Muscle layer of colon (tissue), 2 donors: ENCODE data around the gene CCDC30.

Experiments used
- H3K27ac ChIP-seq: one replicate; pipeline ENCODE4 v1.7.0; 2013; ENCODE audit warnings: low read depth, mild to moderate bottlenecking, low read length, moderate library complexity
- H3K27me3 ChIP-seq, 2 donors: one replicate each; pipeline ENCODE4 v1.7.0; 2013; ENCODE audit warnings: low read length in 2 of 2, mild to moderate bottlenecking in 2 of 2; ENCODE audit not compliant: insufficient read depth in 2 of 2, control insufficient read depth in 1 of 2
- H3K36me3 ChIP-seq: one replicate; pipeline ENCODE4 v1.7.0; 2013; ENCODE audit warnings: mild to moderate bottlenecking, low read length; ENCODE audit not compliant: insufficient read depth
- H3K4me1 ChIP-seq: one replicate; pipeline ENCODE4 v1.7.0; 2013; ENCODE audit warnings: mild to moderate bottlenecking, low read length; ENCODE audit not compliant: insufficient read depth
- H3K4me3 ChIP-seq, 2 donors: one replicate each; pipeline ENCODE4 v1.7.0; 2013; ENCODE audit warnings: low read length in 2 of 2, low read depth in 1 of 2, mild to moderate bottlenecking in 1 of 2, moderate library complexity in 1 of 2
- H3K9ac ChIP-seq: one replicate; pipeline ENCODE4 v1.7.0; 2013; ENCODE audit warnings: low read length
- H3K9me3 ChIP-seq: one replicate; pipeline ENCODE4 v1.7.0; 2013; ENCODE audit warnings: mild to moderate bottlenecking, low read length
- donor health status: abdominal sarcoma.
- donor health status: Adenocarcinoma of cecum.

The CCDC30 gene

GRCh38 chr1:42658877-42659337 is 195.8 kb downstream of the CCDC30 start:
- Histone ChIP-seq H3K36me3 (peaks cover 7% of the 10 kb centered on the region), H3K27me3 (no peaks in the 10 kb centered on the region), H3K4me3 (peak overlapping the region; percentile 69 to 89), H3K4me1 (peaks cover 9% of the 10 kb centered on the region), H3K9me3 (no peaks in the 10 kb centered on the region), H3K27ac (no peak overlapping the region), H3K9ac (peak overlapping the region; percentile 44)

GRCh38 chr1:42660907-42661500 is 197.9 kb downstream of the CCDC30 start:
- no peak overlapping the region for H3K9ac ChIP-seq
- no peaks in the 10 kb centered on the region for H3K9me3 ChIP-seq
- H3K27ac ChIP-seq: no peak overlapping the region
- H3K4me1 ChIP-seq: peaks cover 9% of the 10 kb centered on the region
- no peaks in the 10 kb centered on the region for H3K27me3 ChIP-seq
- no peak overlapping the region for H3K4me3 ChIP-seq
- peaks cover 14% of the 10 kb centered on the region for H3K36me3 ChIP-seq

DNA sequence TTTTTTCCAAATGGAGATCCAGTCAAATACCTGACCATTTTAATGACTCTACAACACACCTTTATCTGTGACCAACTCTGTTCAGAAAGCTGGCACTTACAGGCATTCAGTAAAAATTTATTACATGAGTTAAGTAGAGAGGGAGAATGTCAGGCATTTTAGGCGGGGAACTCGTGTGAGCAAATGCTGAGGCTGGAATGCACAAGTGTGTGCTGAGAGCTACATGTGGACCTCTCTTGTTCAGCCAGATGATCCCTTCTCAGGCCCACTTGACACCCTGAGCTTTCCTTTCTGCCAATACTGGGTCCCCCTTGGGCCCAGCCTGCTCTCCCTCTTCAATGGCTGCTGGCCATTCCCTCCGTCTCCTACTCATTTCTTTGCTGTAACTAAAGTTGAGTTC is 206.8 kb downstream of the CCDC30 start:
- H3K36me3 ChIP-seq: peaks cover 46% of the 10 kb centered on the region
- H3K27ac ChIP-seq: no peak overlapping the region

GRCh38 chr1:42670425-42670824 is 207.3 kb downstream of the CCDC30 start:
- H3K36me3 ChIP-seq: peaks cover 46% of the 10 kb centered on the region
- H3K27ac ChIP-seq: no peak overlapping the region

More for the DNA sequence above, 206.8 kb downstream of the CCDC30 start:
- no peaks in the 10 kb centered on the region for H3K4me1 ChIP-seq
- H3K4me3 ChIP-seq: no peak overlapping the region
- H3K27me3 ChIP-seq: no peaks in the 10 kb centered on the region
- no peaks in the 10 kb centered on the region for H3K9me3 ChIP-seq
- no peak overlapping the region for H3K9ac ChIP-seq

GRCh38 chr1:42674214-42674613 is 211.1 kb downstream of the CCDC30 start:
- Histone ChIP-seq H3K9me3 (no peaks in the 10 kb centered on the region), H3K27ac (no peak overlapping the region), H3K27me3 (no peaks in the 10 kb centered on the region), H3K4me3 (no peak overlapping the region), H3K36me3 (peaks cover 20% of the 10 kb centered on the region), H3K9ac (no peak overlapping the region), H3K4me1 (no peaks in the 10 kb centered on the region)

More at GRCh38 chr1:42670425-42670824, 207.3 kb downstream of the CCDC30 start:
- Histone ChIP-seq H3K9me3 (no peaks in the 10 kb centered on the region), H3K9ac (no peak overlapping the region), H3K4me3 (no peak overlapping the region), H3K4me1 (no peaks in the 10 kb centered on the region), H3K27me3 (no peaks in the 10 kb centered on the region)

DNA sequence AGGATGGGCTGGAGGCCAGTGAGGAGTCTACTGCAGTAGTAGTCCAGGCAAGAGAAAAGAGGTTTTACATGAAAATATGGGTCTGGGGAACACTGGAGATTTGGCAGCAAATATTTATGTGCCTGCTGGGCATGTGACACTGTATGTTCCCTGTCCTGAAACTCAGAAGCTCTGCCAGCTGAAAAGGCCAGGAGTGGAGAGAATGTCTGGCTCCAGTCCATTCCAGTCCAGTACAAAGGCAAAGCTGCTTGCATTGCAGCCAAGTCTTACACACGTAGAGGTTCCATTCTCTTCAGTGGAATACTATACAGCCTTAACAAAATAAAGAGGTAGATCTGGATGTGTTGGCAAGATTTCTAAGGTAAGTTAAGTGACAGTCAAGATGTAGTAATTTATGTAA is 211.6 kb downstream of the CCDC30 start:
- peaks cover 20% of the 10 kb centered on the region for H3K36me3 ChIP-seq
- H3K27me3 ChIP-seq: no peaks in the 10 kb centered on the region
- H3K4me3 ChIP-seq: no peak overlapping the region
- no peaks in the 10 kb centered on the region for H3K9me3 ChIP-seq
- no peak overlapping the region for H3K27ac ChIP-seq
- no peak overlapping the region for H3K9ac ChIP-seq
- H3K4me1 ChIP-seq: no peaks in the 10 kb centered on the region

- H3K9me3 ChIP-seq: no peaks in the 10 kb centered on the region
- peaks cover 13% of the 10 kb centered on the region for H3K36me3 ChIP-seq
- no peaks in the 10 kb centered on the region for H3K27me3 ChIP-seq
- H3K4me3 ChIP-seq: no peak overlapping the region
- no peak overlapping the region for H3K27ac ChIP-seq
- H3K9ac ChIP-seq: no peak overlapping the region
- H3K4me1 ChIP-seq: peaks cover 5% of the 10 kb centered on the region
These were observed 212.4 kb downstream of the CCDC30 start for GRCh38 chr1:42675467-42675866.

DNA sequence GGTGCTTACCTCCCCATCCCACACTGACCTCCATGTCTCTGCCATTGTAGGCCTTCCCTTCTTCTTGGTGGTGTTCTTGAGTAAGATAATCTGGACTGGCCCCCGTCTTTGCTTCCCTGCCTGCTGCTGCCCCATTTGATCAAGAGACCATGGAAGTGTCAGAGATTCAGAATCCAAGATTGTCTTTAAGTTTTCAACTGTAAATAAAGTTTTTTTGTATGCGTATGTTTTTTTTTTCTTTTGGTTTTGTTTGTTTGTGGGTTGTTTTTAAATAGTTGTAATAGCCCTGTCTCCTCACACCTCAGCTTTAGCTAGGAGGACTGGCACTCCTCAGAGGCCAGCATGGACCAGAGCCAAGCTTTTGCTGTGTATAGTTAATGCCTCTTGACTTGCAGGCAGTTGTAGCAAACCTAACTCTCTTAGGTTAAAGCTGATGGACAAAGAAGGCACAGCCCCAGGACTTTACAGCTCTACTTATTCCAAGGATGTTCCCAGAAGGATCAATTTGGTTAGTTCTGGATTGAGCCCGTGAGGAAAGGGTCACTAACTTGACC is 213.5 kb downstream of the CCDC30 start:
- no peak overlapping the region for H3K27ac ChIP-seq
- peaks cover 13% of the 10 kb centered on the region for H3K36me3 ChIP-seq
- H3K4me3 ChIP-seq: no peak overlapping the region
- H3K9me3 ChIP-seq: no peaks in the 10 kb centered on the region
- H3K4me1 ChIP-seq: peaks cover 14% of the 10 kb centered on the region
- H3K27me3 ChIP-seq: no peaks in the 10 kb centered on the region
- no peak overlapping the region for H3K9ac ChIP-seq

DNA sequence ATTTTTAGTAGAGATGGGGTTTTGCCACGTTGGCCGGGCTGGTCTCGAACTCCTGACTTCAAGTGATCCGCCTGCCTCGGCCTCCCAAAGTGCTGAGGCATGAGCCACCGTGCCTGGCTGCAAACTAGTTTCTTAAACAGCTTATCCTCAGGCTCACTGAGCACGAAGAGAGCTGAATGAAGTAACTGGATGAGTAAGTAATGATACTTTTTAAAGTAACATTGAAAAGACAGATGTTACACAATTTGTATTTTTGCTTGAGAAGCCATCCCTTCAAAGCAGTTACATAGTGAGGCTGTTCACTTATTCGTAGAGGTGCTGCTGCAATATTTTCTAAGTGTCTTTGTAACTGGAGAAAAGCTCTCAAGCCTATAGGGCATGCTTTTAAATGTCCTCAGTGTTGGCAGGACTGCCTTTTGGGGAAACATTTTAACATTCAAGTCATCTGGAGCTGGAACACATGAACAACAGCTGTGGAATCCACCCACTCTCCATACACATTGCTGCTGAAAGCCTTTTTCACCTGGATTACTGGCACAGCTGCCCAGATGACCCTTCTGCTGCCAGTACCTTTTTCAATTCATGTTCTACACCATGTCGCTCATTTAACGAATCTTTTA is 216.4 kb downstream of the CCDC30 start:
- Histone ChIP-seq H3K36me3 (peaks cover 5% of the 10 kb centered on the region), H3K9me3 (no peaks in the 10 kb centered on the region), H3K4me1 (peaks cover 23% of the 10 kb centered on the region), H3K27me3 (no peaks in the 10 kb centered on the region), H3K4me3 (no peak overlapping the region), H3K27ac (no peak overlapping the region), H3K9ac (no peak overlapping the region)

GRCh38 chr1:42680055-42680454 is 217.0 kb downstream of the CCDC30 start:
- no peaks in the 10 kb centered on the region for H3K27me3 ChIP-seq
- H3K36me3 ChIP-seq: no peaks in the 10 kb centered on the region
- no peaks in the 10 kb centered on the region for H3K9me3 ChIP-seq
- no peak overlapping the region for H3K9ac ChIP-seq
- H3K4me3 ChIP-seq: peak overlapping the region in 1 of 2 donors; percentile 97
- peaks cover 28% of the 10 kb centered on the region for H3K4me1 ChIP-seq
- H3K27ac ChIP-seq: no peak overlapping the region

- H3K27ac ChIP-seq: peak overlapping the region; percentile 89
- H3K4me3 ChIP-seq: peak overlapping the region; percentile 89 to 97
- no peaks in the 10 kb centered on the region for H3K27me3 ChIP-seq
- peak overlapping the region; percentile 93 for H3K9ac ChIP-seq
- no peaks in the 10 kb centered on the region for H3K9me3 ChIP-seq
- H3K4me1 ChIP-seq: peaks cover 39% of the 10 kb centered on the region
- no peaks in the 10 kb centered on the region for H3K36me3 ChIP-seq
These were observed 218.0 kb downstream of the CCDC30 start for GRCh38 chr1:42680921-42681683.
